IPS-15b (cell line): ENCODE measurements around the gene WDR45B.

Source experiments
- H3K27me3 ChIP-seq: one replicate; pipeline ENCODE4 v1.6.1; 2013; ENCODE audit warnings: low read length; ENCODE audit not compliant: control insufficient read depth, insufficient read depth
- H3K36me3 ChIP-seq: one replicate; pipeline ENCODE4 v1.6.1; 2013; ENCODE audit warnings: low read length; ENCODE audit not compliant: control insufficient read depth, insufficient read depth
- H3K4me1 ChIP-seq: one replicate; pipeline ENCODE4 v1.6.1; 2013; ENCODE audit warnings: mild to moderate bottlenecking, low read length; ENCODE audit not compliant: control insufficient read depth, insufficient read depth
- H3K4me3 ChIP-seq: one replicate; pipeline ENCODE4 v1.5.1; 2013; ENCODE audit warnings: low read depth, low read length
- H3K9ac ChIP-seq: one replicate; pipeline ENCODE4 v1.6.1; 2013; ENCODE audit warnings: low read depth, mild to moderate bottlenecking, low read length
- H3K9me3 ChIP-seq: one replicate; pipeline ENCODE4 v1.6.1; 2013; ENCODE audit warnings: mild to moderate bottlenecking, low read length; ENCODE audit not compliant: control insufficient read depth, insufficient read depth

The WDR45B gene

DNA sequence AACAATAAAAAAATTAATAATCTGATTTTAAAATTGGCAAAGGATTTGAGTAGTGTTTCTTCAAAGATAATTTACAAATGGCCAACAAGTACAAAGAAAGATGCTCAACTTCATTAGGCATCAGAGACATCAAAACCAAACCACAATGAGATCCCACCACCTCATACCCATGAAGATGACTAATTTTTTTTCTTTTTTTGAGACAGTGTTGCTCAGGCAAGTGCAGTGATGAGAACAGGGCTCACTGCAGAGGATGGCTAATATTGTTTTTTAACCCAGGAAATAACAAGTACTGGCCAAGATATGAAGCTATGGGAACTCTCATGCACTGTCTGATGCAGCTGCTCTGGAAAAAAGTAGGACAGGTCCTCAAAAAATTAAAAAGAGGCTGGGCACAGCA lies 14.9 kb downstream of the WDR45B start:
- H3K9me3 ChIP-seq, result no peaks in the 10 kb centered on the region
- H3K4me1 ChIP-seq, result no peaks in the 10 kb centered on the region
- H3K4me3 ChIP-seq, result no peak overlapping the region
- H3K9ac ChIP-seq, result no peak overlapping the region
- no peaks in the 10 kb centered on the region for H3K27me3 ChIP-seq
- peaks cover 20% of the 10 kb centered on the region for H3K36me3 ChIP-seq

DNA sequence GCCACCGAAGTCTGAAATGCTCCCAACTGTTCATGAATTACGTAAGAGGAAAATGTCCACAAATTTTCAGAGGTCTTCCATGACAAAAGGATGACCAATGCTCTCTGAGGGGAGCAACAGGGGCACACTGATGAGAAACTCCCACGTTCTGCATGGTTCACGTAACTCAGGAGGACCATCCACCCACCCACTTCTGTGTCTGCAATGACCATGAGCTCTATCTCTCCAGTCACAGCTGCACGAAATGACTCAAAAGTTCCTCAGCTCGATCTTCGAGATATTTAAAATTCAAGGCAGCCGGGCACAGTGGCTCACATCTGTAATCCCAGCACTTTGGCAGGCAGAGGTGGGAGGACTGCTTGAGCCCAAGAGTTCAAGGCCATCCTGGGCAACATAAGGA lies 15.8 kb downstream of the WDR45B start:
- no peaks in the 10 kb centered on the region for H3K4me1 ChIP-seq
- no peaks in the 10 kb centered on the region for H3K27me3 ChIP-seq
- peaks cover 22% of the 10 kb centered on the region for H3K36me3 ChIP-seq
- H3K4me3 ChIP-seq, result no peak overlapping the region
- no peaks in the 10 kb centered on the region for H3K9me3 ChIP-seq
- no peak overlapping the region for H3K9ac ChIP-seq

DNA sequence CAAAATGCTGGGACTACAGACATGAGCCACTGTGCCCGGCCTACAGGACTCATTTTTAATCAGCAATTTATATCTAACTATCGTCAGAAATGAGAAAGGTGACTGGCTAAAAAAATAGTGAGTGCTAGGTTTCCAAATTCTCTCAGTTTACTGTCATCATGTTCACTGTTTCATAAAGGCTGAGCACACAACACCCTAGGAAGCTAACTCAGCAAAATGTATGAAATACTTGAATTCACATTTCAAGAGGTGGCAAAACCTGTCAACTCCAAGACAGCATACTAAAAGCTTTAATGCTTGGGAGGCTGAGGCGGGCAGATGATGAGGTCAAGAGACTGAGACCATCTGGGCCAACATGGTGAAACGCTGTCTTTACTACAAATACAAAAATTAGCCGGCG lies 16.7 kb downstream of the WDR45B start:
- no peak overlapping the region for H3K9ac ChIP-seq
- H3K4me3 ChIP-seq, result no peak overlapping the region
- H3K9me3 ChIP-seq, result no peaks in the 10 kb centered on the region
- no peaks in the 10 kb centered on the region for H3K4me1 ChIP-seq
- H3K27me3 ChIP-seq, result no peaks in the 10 kb centered on the region
- peaks cover 27% of the 10 kb centered on the region for H3K36me3 ChIP-seq

DNA sequence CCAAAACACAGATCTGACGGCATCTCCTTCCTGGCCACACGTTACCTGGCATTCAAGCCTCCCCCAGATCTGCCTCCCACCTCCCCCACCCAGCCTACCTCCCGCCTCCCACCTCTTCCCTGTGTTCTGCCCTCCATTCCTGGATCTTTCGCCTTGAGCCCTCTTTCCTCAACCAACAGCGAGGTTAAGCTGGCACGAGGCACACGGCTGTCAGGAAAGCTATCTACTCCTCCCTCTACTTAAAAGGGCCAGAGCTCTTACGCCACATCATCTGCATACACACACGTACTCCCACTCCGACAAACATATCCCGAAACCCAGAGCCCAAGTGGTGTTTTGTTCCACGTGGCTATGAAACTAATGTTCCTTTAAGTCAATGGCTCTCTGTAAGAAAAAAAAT lies 18.0 kb downstream of the WDR45B start:
- no peaks in the 10 kb centered on the region for H3K27me3 ChIP-seq
- H3K9ac ChIP-seq, result no peak overlapping the region
- H3K36me3 ChIP-seq, result peaks cover 36% of the 10 kb centered on the region
- H3K9me3 ChIP-seq, result no peaks in the 10 kb centered on the region
- H3K4me3 ChIP-seq, result no peak overlapping the region
- H3K4me1 ChIP-seq, result no peaks in the 10 kb centered on the region

DNA sequence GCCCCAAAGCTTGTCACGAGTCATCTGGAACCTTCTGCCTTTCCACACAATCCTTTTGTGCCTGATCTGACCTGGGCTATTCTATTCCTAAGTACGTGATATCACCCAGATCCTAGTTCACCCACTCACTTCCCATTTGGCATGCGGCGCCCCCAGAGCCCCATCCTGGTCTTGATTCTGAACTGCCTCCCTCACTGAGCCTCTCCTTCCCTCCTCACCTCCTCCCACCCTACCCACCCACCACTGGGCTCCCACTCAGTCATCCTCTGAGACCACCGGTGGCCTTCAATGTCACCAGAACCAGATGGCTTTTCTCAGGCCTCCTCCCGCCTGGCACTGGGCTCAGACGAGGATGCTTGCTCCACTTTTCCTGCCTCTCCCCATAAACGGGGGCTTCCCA lies 18.5 kb downstream of the WDR45B start:
- H3K9me3 ChIP-seq, result no peaks in the 10 kb centered on the region
- H3K9ac ChIP-seq, result no peak overlapping the region
- H3K4me3 ChIP-seq, result no peak overlapping the region
- H3K36me3 ChIP-seq, result peaks cover 38% of the 10 kb centered on the region
- H3K27me3 ChIP-seq, result no peaks in the 10 kb centered on the region
- no peaks in the 10 kb centered on the region for H3K4me1 ChIP-seq

DNA sequence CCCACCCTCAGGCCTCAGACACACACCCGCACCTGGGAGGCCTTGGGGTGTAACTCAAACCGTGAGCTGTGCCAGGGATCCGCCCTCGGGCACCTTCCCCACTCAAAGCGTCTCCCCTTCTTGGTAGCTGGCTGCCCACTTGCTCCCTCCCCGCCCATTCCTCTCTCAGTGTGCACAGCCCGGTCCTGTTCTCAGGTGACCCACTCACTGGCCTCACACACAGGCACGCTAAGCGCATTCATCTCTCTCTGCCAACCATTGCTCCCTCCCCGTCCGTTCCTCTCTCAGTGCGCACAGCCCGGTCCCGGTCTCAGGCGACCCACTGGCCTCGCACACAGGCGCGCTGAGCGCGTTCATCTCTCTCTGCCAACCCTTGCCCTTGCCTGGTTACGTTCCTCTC lies 20.8 kb downstream of the WDR45B start:
- Histone ChIP-seq H3K36me3 (peaks cover 40% of the 10 kb centered on the region), H3K9me3 (no peaks in the 10 kb centered on the region), H3K9ac (no peak overlapping the region), H3K4me1 (no peaks in the 10 kb centered on the region), H3K4me3 (no peak overlapping the region), H3K27me3 (no peaks in the 10 kb centered on the region)

DNA sequence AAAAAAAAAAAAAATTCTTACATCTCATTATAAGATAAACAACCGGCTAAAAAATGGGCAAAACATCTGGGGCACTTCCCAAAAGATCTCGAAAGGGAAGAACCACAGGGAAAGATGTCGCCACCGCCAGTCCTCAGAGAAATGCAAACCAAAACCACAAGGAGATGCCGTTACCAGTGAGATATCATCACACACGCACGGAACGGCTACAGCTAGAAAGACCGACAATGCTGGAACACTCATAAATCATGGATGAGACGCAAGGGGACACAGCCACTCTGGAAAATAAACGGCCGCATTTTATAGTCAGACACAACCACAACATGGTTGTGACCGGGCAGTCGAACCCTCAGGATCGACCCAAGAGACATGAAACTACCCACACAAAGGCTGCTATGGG lies 24.5 kb downstream of the WDR45B start:
- Histone ChIP-seq H3K36me3 (peaks cover 46% of the 10 kb centered on the region), H3K4me1 (no peaks in the 10 kb centered on the region)

DNA sequence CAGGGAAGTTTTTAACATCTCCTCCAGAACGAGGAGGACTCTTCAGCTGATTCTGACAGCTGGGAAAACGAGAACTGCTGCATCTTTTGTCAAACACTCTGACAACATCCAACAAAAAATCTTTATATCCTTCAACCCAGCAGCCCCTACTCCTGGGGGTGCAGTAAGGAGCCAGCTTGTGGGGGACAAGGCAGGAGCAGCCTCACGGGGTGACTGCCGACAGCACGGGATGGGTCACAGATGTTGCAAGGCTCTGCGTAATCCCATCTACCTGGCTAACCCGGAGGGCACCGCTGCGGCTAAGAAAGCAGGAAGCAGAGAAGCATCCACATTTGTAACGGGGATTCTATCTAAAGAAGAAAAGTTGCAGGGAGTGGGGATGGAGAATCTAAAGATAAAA lies 28.6 kb downstream of the WDR45B start:
- H3K9ac ChIP-seq, result no peak overlapping the region
- no peaks in the 10 kb centered on the region for H3K9me3 ChIP-seq
- H3K4me1 ChIP-seq, result no peaks in the 10 kb centered on the region
- peaks cover 58% of the 10 kb centered on the region for H3K36me3 ChIP-seq
- no peak overlapping the region for H3K4me3 ChIP-seq
- no peaks in the 10 kb centered on the region for H3K27me3 ChIP-seq

More for the DNA sequence above, 24.5 kb downstream of the WDR45B start:
- Histone ChIP-seq H3K9ac (no peak overlapping the region), H3K9me3 (no peaks in the 10 kb centered on the region), H3K4me3 (no peak overlapping the region), H3K27me3 (no peaks in the 10 kb centered on the region)

DNA sequence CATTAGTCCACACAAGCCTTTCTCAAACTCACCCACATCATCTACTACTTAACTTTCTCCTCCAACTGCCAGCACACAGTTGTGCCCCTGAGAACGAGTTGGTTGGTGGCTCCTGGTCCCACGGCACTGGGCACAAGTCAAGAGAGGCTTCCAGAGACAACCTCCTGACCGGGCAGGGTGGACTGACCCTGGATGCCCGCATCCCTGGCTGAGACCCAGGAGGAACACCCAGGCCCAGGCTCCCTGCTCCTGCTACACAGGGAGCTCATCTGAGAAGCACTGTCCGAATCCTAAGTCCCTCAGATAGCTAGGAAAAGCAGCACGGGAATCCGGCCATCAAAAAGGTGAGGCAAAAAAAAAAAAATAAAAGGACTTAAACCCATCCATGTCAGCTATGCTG lies 29.0 kb downstream of the WDR45B start:
- Histone ChIP-seq H3K27me3 (no peaks in the 10 kb centered on the region), H3K9ac (no peak overlapping the region), H3K36me3 (peaks cover 61% of the 10 kb centered on the region)

DNA sequence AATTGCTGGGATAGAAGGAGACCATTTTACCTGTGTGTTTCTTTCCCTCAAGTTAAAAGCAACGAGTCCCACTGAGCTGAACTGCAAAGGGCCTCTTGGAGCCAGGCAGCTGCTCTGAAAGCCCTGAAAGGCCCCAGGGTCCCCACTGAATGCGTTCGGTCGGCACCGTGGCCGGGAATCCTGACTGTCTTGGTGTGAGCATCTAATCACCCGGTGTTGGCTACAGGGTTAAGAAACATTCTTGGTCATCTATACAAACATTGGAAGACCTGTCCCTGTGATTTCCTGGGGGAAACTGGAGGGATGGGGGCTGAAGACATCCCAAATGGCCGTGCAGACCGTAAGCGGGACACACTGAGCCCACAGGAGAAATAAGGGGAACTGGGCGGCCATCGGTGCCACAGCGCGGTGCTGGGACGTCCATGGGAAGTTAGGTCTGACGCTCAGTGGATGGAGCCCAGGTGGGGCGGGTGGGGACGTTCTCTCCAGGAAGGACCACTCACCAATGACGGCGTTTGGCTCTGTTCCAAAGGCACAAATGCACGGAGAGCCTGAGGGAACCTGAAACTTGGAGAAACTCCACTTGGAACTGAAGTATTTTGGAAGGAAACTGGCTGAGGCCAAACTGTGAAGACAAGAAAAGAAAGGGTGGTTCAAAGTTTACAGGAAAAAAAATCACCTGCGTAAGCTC lies 32.1 kb downstream of the WDR45B start:
- no peaks in the 10 kb centered on the region for H3K9me3 ChIP-seq
- H3K27me3 ChIP-seq, result no peaks in the 10 kb centered on the region
- H3K36me3 ChIP-seq, result peaks cover 57% of the 10 kb centered on the region
- no peak overlapping the region for H3K4me3 ChIP-seq
- no peak overlapping the region for H3K9ac ChIP-seq
- no peaks in the 10 kb centered on the region for H3K4me1 ChIP-seq

More for the DNA sequence above, 29.0 kb downstream of the WDR45B start:
- Histone ChIP-seq H3K9me3 (no peaks in the 10 kb centered on the region), H3K4me3 (no peak overlapping the region), H3K4me1 (no peaks in the 10 kb centered on the region)

DNA sequence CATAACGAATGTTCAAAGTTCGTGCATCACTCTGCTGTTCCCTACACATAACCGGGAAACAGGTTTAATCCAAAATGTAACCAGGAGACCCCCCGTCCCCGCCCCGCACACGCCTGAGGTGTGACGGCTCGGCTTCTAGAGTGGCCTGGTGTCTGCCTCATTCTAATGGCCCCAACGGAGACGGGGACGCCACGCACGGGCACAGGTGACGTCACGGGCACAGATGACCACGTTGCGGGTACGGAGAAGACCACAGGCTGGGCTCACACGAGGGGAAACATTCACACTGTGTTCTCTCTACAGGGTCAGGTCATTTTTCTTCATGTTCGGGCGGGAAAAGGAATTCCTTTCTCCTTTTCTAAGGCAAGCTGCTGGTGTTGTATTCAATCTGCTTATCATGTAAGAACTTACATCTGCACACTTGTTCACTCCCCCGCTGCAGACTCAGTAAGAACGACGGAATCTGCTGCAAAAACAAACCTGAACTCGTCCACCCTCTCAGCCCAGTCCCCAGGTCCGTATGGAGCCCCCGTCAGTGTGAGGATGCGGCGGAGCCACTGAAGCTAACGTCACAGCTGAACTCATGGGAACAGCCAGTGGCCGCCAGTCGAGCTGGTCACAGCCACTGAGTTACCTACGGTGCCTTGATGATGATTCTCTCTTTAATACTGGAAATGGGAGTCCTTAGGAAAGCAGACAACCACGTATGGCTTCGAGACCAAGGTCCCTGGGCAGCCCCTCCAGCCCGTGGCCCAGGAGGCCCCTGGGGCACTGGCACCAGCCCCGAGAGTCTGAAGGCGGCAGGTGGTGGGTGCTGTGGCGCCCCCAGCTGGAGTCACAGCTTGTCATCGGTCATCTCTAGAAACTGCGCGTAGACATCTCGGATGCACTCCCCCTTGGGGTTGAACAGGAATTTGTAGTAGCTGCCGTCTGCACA lies 32.9 kb downstream of the WDR45B start:
- Histone ChIP-seq H3K27me3 (no peaks in the 10 kb centered on the region), H3K9ac (no peak overlapping the region), H3K4me3 (no peak overlapping the region), H3K9me3 (no peaks in the 10 kb centered on the region), H3K36me3 (peaks cover 54% of the 10 kb centered on the region), H3K4me1 (no peaks in the 10 kb centered on the region)

DNA sequence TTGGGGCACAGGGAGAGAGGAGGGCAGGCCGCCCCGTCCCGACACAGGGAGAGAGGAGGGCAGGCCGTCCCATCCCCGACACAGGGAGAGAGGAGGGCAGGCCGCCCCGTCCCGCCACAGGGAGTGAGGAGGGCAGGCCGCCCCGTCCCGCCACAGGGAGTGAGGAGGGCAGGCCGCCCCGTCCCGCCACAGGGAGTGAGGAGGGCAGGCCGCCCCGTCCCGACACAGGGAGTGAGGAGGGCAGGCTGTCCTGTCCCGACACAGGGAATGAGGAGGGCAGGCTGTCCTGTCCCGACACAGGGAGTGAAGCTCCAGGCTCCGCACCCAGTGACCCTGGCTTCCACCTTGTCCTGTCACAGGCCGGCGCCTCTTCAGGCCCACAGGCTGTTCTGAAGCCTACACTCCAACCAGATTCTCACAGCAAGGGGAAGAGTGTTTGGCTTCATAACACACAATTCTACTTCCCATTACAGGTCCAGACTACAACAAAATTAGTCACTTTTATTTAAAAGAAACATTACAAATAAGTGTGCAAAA lies 34.1 kb downstream of the WDR45B start:
- Histone ChIP-seq H3K36me3 (peaks cover 46% of the 10 kb centered on the region), H3K4me1 (no peaks in the 10 kb centered on the region), H3K27me3 (no peaks in the 10 kb centered on the region)

More for the DNA sequence above, 34.1 kb downstream of the WDR45B start:
- Histone ChIP-seq H3K4me3 (no peak overlapping the region), H3K9me3 (no peaks in the 10 kb centered on the region), H3K9ac (no peak overlapping the region)
